Uterus (tissue), 4 donors: ENCODE results near the gene APOM. TPM values are rescaled to one million over a fixed set of nuclear protein-coding genes. Genes with fewer than 3 reads are reported as not detected.

ENCODE experiments used
- DNase-seq, 2 donors: peaks; one replicate each; pipeline ENCODE4 v3.0.0-alpha.2; 2019 to 2020
- H3K27ac ChIP-seq, 2 donors: fragments of 200-600 bp; sonication (generic); 1 replicate in 1 of 2; 2 replicates in 1 of 2; pipeline ENCODE4 v1.5.1; 2016 to 2018
- H3K27me3 ChIP-seq, 2 donors: fragments of 200-600 bp; sonication (generic); one replicate each; pipeline ENCODE4 v1.5.1; 2018 to 2019; ENCODE audit warnings: control low read depth in 1 of 2
- H3K36me3 ChIP-seq, 2 donors: fragments of 200-600 bp; sonication (generic); one replicate each; pipeline ENCODE4 v1.5.1; 2019; ENCODE audit warnings: control low read depth in 1 of 2
- H3K4me1 ChIP-seq, 2 donors: fragments of 200-600 bp; sonication (generic); one replicate each; pipeline ENCODE4 v1.5.1; 2018 to 2019; ENCODE audit warnings: control low read depth in 1 of 2
- H3K4me3 ChIP-seq, 2 donors: fragments of 200-600 bp; sonication (generic); 1 replicate in 1 of 2; 2 replicates in 1 of 2; pipeline ENCODE4 v1.5.1; 2018 to 2019; ENCODE audit warnings: mild to moderate bottlenecking in 1 of 2
- H3K9me3 ChIP-seq, 2 donors: fragments of 200-600 bp; sonication (generic); one replicate each; pipeline ENCODE4 v1.5.1; 2019; ENCODE audit warnings: control low read depth in 1 of 2
- POLR2A ChIP-seq, 2 donors: fragments of 450-650 bp; IDR thresholded peaks; one replicate each; pipeline ENCODE4 v1.6.1; 2016; ENCODE audit warnings: antibody characterized with exemption in 2 of 2, mild to moderate bottlenecking in 1 of 2, moderate library complexity in 1 of 2
- intact Hi-C: fragments of 100-400 bp; cut with DNase I; formaldehyde crosslinking; loops from one replicate; pipeline ENCODE4 v1.15.1; 2023; ENCODE audit warnings: low total_unique reads
- total RNA-seq, 4 donors: library from RNA; depleted of rRNA in 3 of 4; stranded (reverse); fragments of >200 nt in 3 of 4; gene quantifications; one replicate each; pipeline versions ENCODE4 v1.1.0 to v1.2.4, GENCODE V29; 2014 to 2023
- TF ChIP-seq, protein P1 (sequence below), 4 experiments: fragments of 200-600 bp in 2 of 4; fragments of 450-650 bp in 2 of 4; sonication (generic) in 2 of 4; IDR thresholded peaks; one replicate each; pipeline ENCODE4 v1.5.1; 2016 to 2019; ENCODE audit warnings: antibody characterized with exemption in 4 of 4, mild to moderate bottlenecking in 2 of 4, moderate library complexity in 1 of 4
- donor health status: DM: yes; HTN: yes; CAD: no.

Gene APOM
- total RNA-seq, 4 donors from 2014 or later, result 1.9 to 2.9 (median 2.6) TPM; not detected in 1

DNA sequence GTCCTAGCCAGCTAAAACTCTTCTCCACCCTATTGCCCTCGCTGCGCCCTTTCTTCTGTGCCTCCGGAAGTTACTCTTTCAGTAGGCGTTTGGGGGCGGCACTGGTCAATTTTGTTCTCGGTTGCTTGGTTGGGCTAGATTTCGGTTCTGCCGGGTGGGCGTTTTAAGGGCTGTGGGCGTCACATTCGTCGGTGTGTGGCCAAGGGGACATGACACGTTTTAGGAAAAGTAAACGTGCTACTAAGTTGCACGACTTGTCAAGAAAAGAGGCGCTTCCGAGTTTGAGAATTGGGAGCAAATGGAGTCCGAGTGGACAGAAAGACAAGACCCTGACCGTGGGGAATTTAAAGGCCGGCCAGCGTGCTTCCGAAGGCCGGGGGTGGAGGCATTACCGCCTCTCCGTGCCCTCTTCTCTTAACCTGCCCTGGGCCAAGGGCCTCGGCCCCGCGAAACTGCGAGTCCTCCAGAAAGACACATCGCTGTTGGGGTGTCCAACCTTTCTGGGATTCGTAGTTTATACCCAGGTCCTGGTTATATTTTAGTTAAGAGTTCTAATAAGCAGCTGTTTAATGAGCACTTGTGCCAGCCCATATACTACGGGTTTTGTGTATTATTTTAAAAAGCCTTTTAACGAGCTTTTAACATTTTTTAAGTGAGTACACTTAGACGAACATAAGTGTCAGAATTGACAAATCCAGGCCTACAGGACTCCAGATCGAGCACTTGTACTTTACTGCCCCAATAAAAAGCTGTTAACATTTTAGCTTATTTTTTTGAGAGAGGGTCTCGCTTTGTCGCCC lies 2.6 kb upstream of the APOM start:
- peak in 1 of 2 donors; percentile 92 for DNase-seq
- Histone ChIP-seq H3K27me3 (no peaks in the 10 kb centered on the region), H3K9me3 (no peaks in the 10 kb centered on the region), H3K27ac (peak overlapping the region; percentile 95 to 99), H3K4me1 (peaks cover under 1 to 5% of the 10 kb centered on the region in 2 donors), H3K4me3 (peak overlapping the region; percentile 56 to 84), H3K36me3 (no peaks in the 10 kb centered on the region)
- intact Hi-C loops, result no loop called here
- peak in 1 of 2 donors; percentile 68 for TF ChIP-seq POLR2A (IDR thresholded peaks at IDR 0.05)
- TF ChIP-seq, protein P1, sequence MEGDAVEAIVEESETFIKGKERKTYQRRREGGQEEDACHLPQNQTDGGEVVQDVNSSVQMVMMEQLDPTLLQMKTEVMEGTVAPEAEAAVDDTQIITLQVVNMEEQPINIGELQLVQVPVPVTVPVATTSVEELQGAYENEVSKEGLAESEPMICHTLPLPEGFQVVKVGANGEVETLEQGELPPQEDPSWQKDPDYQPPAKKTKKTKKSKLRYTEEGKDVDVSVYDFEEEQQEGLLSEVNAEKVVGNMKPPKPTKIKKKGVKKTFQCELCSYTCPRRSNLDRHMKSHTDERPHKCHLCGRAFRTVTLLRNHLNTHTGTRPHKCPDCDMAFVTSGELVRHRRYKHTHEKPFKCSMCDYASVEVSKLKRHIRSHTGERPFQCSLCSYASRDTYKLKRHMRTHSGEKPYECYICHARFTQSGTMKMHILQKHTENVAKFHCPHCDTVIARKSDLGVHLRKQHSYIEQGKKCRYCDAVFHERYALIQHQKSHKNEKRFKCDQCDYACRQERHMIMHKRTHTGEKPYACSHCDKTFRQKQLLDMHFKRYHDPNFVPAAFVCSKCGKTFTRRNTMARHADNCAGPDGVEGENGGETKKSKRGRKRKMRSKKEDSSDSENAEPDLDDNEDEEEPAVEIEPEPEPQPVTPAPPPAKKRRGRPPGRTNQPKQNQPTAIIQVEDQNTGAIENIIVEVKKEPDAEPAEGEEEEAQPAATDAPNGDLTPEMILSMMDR (IDR thresholded peaks at IDR 0.05), result peak in 1 of 4 experiments; percentile 23

- intact Hi-C loops, result no loop called here
- H3K27me3 ChIP-seq, result no peaks in the 10 kb centered on the region
- H3K27ac ChIP-seq, result no peak overlapping the region
- no peak overlapping the region for H3K4me3 ChIP-seq
- DNase-seq, result no peak
- peaks cover 11 to 16% of the 10 kb centered on the region in 2 donors for H3K4me1 ChIP-seq
- no peaks in the 10 kb centered on the region for H3K9me3 ChIP-seq
- TF ChIP-seq POLR2A (IDR thresholded peaks at IDR 0.05), result no peak
- TF ChIP-seq, protein P1 (IDR thresholded peaks at IDR 0.05), result no peak
- no peaks in the 10 kb centered on the region for H3K36me3 ChIP-seq
Observed at GRCh38 chr6:31654574-31655348, 933 bp upstream of the APOM start.

GRCh38 chr6:31657406-31658157 lies 1.9 kb downstream of the APOM start:
- intact Hi-C loops, result no loop called here
- Histone ChIP-seq H3K4me1 (peaks cover 11 to 16% of the 10 kb centered on the region in 2 donors), H3K36me3 (no peaks in the 10 kb centered on the region), H3K9me3 (no peaks in the 10 kb centered on the region), H3K27ac (no peak overlapping the region), H3K4me3 (no peak overlapping the region), H3K27me3 (no peaks in the 10 kb centered on the region)
- DNase-seq, result no peak
- TF ChIP-seq, protein P1 (IDR thresholded peaks at IDR 0.05), result no peak
- TF ChIP-seq POLR2A (IDR thresholded peaks at IDR 0.05), result no peak

DNA sequence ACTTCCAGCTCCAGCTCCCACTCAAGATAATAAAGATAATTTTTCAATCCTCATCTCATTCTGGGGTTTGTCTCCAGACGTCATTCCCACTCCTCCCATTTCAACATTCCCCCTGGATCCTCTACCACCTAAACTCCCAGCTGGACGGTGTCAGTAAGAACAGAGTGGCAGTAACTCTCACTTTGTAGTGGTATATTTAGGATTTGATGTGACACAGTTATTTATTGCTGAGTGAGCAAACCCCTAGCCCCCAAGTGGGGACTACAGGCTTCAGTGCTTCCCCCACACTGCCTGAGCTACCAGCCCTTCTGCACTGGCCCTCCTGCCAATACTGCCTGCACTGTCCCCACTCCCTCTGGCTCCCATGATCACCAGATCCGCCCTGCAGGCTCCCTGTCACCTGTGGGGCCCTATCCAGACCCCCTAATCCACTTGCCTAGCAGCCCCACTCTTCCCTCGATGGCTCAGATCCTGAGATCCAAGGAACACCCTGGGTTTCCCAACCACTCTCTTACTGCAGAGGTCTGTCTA lies 2.5 kb downstream of the APOM start:
- Histone ChIP-seq H3K27ac (no peak overlapping the region), H3K4me1 (peaks cover 11 to 16% of the 10 kb centered on the region in 2 donors)
- intact Hi-C loops, result no loop called here

More for the DNA sequence above, 2.5 kb downstream of the APOM start:
- Histone ChIP-seq H3K36me3 (no peaks in the 10 kb centered on the region), H3K27me3 (no peaks in the 10 kb centered on the region), H3K9me3 (no peaks in the 10 kb centered on the region), H3K4me3 (no peak overlapping the region)
- no peak for TF ChIP-seq POLR2A (IDR thresholded peaks at IDR 0.05)
- TF ChIP-seq, protein P1 (IDR thresholded peaks at IDR 0.05), result no peak
- DNase-seq, result no peak
